Measurements from ENCODE around the gene TRAPPC4.
A peak's percentile ranks its signal among the peaks of the same experiment; 100 is the strongest.
"Not testable (repeated sequence)": the region's sequence is repeated elsewhere in the genome, so short reads cannot be mapped to it uniquely, and the experiment has no call there.

The TRAPPC4 gene

GRCh38 chr11:119030329-119031047 lies 11.9 kb downstream of the TRAPPC4 start, which contains the start of gene SLC37A4:
TSS of gene SLC37A4 (minus strand) at chr11:119030877.
- DNase-seq (ENCODE audit: extremely low read depth in 1 of 2, low read depth in 1 of 2), result peak; percentile 98

- DNase-seq (ENCODE audit: extremely low read depth in 1 of 2, low read depth in 1 of 2), result no peak
These were observed 13.3 kb downstream of the TRAPPC4 start for GRCh38 chr11:119031912-119032280.

- DNase-seq (ENCODE audit: extremely low read depth in 1 of 2, low read depth in 1 of 2), result not testable (repeated sequence)
These were observed 14.9 kb downstream of the TRAPPC4 start for GRCh38 chr11:119033421-119033820.

GRCh38 chr11:119034813-119035212 lies 16.2 kb downstream of the TRAPPC4 start:
- no peak for DNase-seq (ENCODE audit: extremely low read depth in 1 of 2, low read depth in 1 of 2)

- no peak for DNase-seq (ENCODE audit: extremely low read depth in 1 of 2, low read depth in 1 of 2)
These were observed 20.3 kb downstream of the TRAPPC4 start for GRCh38 chr11:119038884-119039283.

- not testable (repeated sequence) for DNase-seq (ENCODE audit: extremely low read depth in 1 of 2, low read depth in 1 of 2)
These were observed 20.9 kb downstream of the TRAPPC4 start for GRCh38 chr11:119039471-119039870.

GRCh38 chr11:119041821-119042514 lies 23.4 kb downstream of the TRAPPC4 start:
- DNase-seq (ENCODE audit: extremely low read depth in 1 of 2, low read depth in 1 of 2), result no peak

GRCh38 chr11:119042927-119043326 lies 24.4 kb downstream of the TRAPPC4 start:
- no peak for DNase-seq (ENCODE audit: extremely low read depth in 1 of 2, low read depth in 1 of 2)

- no peak for DNase-seq (ENCODE audit: extremely low read depth in 1 of 2, low read depth in 1 of 2)
These were observed 26.1 kb downstream of the TRAPPC4 start for GRCh38 chr11:119044708-119045107.

- DNase-seq (ENCODE audit: extremely low read depth in 1 of 2, low read depth in 1 of 2), result no peak
These were observed 27.9 kb downstream of the TRAPPC4 start for GRCh38 chr11:119046489-119046888.

GRCh38 chr11:119047205-119047604 lies 28.6 kb downstream of the TRAPPC4 start:
- DNase-seq (ENCODE audit: extremely low read depth in 1 of 2, low read depth in 1 of 2), result peak in 1 of 2 donors; percentile 25

- no peak for DNase-seq (ENCODE audit: extremely low read depth in 1 of 2, low read depth in 1 of 2)
These were observed 30.1 kb downstream of the TRAPPC4 start for GRCh38 chr11:119048644-119049043.

GRCh38 chr11:119049081-119049480 lies 30.5 kb downstream of the TRAPPC4 start:
- DNase-seq (ENCODE audit: extremely low read depth in 1 of 2, low read depth in 1 of 2), result no peak

- no peak for DNase-seq (ENCODE audit: extremely low read depth in 1 of 2, low read depth in 1 of 2)
These were observed 33.0 kb downstream of the TRAPPC4 start for GRCh38 chr11:119051440-119052162.

GRCh38 chr11:119052163-119052814 lies 33.7 kb downstream of the TRAPPC4 start:
- no peak for DNase-seq (ENCODE audit: extremely low read depth in 1 of 2, low read depth in 1 of 2)

- no peak for DNase-seq (ENCODE audit: extremely low read depth in 1 of 2, low read depth in 1 of 2)
These were observed 35.9 kb downstream of the TRAPPC4 start for GRCh38 chr11:119054418-119054817.

- no peak for DNase-seq (ENCODE audit: extremely low read depth in 1 of 2, low read depth in 1 of 2)
These were observed 37.3 kb downstream of the TRAPPC4 start for GRCh38 chr11:119055901-119056300.

GRCh38 chr11:119056421-119056999 lies 37.9 kb downstream of the TRAPPC4 start:
- DNase-seq (ENCODE audit: extremely low read depth in 1 of 2, low read depth in 1 of 2), result no peak

- DNase-seq (ENCODE audit: extremely low read depth in 1 of 2, low read depth in 1 of 2), result peak; percentile 96 to 97
These were observed 38.6 kb downstream of the TRAPPC4 start, which contains the start of gene HYOU1 for GRCh38 chr11:119057000-119057769. TSS of gene HYOU1 (minus strand) at chr11:119057205. CDS start at chr11:119056160, 1,045 bp downstream.

- DNase-seq (ENCODE audit: extremely low read depth in 1 of 2, low read depth in 1 of 2), result not testable (repeated sequence)
These were observed 40.6 kb downstream of the TRAPPC4 start for GRCh38 chr11:119059128-119059527.

All from stimulated activated CD8-positive, alpha-beta memory T cell treated with anti-CD3 and anti-CD28 coated beads, Interleukin-7, amount 100 ng/mL, for 48 hours (primary cell).